OCI-LY1 (cell line): ENCODE measurements around the gene WDR5.

Experiments used
- CTCF ChIP-seq: fragments of 200-600 bp; sonication (generic), shearing (Covaris generic); IDR thresholded peaks from 2 replicates; pipeline ENCODE4 v1.5.1; 2017; ENCODE audit warnings: mild to moderate bottlenecking, antibody characterized with exemption, low read length, moderate library complexity, mixed read lengths
- EZH2 ChIP-seq: fragments of 200-600 bp; sonication (generic), shearing (Covaris generic); IDR thresholded peaks from 2 replicates; pipeline ENCODE4 v1.8.0; 2017; ENCODE audit warnings: borderline replicate concordance, mixed run types, mild to moderate bottlenecking, antibody characterized with exemption, low read length, moderate library complexity, mixed read lengths

GRCh38 chr9:134166374-134166773, 30.5 kb downstream of the WDR5 start:
- no peak for TF ChIP-seq CTCF
- TF ChIP-seq EZH2 = no peak
